ENCODE data around the gene SPAG17. TPM values are rescaled to one million over a fixed set of nuclear protein-coding genes. Genes with fewer than 3 reads are reported as not detected.

Gene SPAG17
- total RNA-seq, 1 experiment from 2014 or later, result not detected

DNA sequence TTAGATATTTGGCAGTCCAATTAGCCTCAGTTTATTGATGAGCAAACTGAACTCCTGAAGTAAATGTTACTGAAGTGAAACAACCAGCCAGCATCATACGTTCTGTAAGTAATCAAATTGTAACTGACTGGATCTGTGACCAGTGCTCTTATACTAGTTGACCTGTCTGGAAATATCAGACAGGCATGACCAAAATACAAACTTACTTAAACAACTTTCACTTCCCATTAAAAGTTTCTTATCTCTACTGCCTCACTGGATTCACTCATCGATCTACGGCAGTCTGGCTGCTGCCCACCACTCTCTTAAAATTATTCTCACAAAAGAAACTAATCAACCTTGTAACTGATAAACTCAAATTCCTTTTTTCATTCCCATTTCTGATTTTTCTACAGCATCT is 199.1 kb downstream of the SPAG17 start:
- intact Hi-C loops (cut with micrococcal nuclease), result no loop called here
- no peak for DNase-seq
- peaks cover 62% of the 10 kb centered on the region for H3K27me3 ChIP-seq (ENCODE audit: low read length)
- ChIA-PET POLR2A (ENCODE audit: unreplicated experiment) (no interaction called here), CTCF (no interaction called here)
- no peak overlapping the region for H3K9ac ChIP-seq (ENCODE audit: low read length)
- no TSS peak for BruUV-seq (replicated peaks)
- no peaks in the 10 kb centered on the region for H4K20me1 ChIP-seq (ENCODE audit: low read length)
- no peak for TF ChIP-seq EZH2phosphoT487 (IDR thresholded peaks at IDR 0.05; ENCODE audit: borderline replicate concordance, low read length)
- TF ChIP-seq EZH2 (IDR thresholded peaks at IDR 0.05; ENCODE audit: low read length, unreplicated experiment), result no peak
- TF ChIP-seq, protein P1, sequence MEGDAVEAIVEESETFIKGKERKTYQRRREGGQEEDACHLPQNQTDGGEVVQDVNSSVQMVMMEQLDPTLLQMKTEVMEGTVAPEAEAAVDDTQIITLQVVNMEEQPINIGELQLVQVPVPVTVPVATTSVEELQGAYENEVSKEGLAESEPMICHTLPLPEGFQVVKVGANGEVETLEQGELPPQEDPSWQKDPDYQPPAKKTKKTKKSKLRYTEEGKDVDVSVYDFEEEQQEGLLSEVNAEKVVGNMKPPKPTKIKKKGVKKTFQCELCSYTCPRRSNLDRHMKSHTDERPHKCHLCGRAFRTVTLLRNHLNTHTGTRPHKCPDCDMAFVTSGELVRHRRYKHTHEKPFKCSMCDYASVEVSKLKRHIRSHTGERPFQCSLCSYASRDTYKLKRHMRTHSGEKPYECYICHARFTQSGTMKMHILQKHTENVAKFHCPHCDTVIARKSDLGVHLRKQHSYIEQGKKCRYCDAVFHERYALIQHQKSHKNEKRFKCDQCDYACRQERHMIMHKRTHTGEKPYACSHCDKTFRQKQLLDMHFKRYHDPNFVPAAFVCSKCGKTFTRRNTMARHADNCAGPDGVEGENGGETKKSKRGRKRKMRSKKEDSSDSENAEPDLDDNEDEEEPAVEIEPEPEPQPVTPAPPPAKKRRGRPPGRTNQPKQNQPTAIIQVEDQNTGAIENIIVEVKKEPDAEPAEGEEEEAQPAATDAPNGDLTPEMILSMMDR (conservative IDR thresholded peaks at IDR 0.05; ENCODE audit: low read depth, low read length), result no peak
- no peak overlapping the region for H3K4me2 ChIP-seq (ENCODE audit: low read length)
- no peaks in the 10 kb centered on the region for H3K4me1 ChIP-seq (ENCODE audit: insufficient read depth, low read length)
- H2AFZ ChIP-seq (ENCODE audit: low read length), result no peak overlapping the region
- H3K4me3 ChIP-seq (ENCODE audit: low read length), result no peak overlapping the region
- H3K27ac ChIP-seq (ENCODE audit: low read length), result no peak overlapping the region
- no peaks in the 10 kb centered on the region for H3K79me2 ChIP-seq (ENCODE audit: low read length)
- H3F3A ChIP-seq (ENCODE audit: low read length, unreplicated experiment), result no peaks in the 10 kb centered on the region
- no peak for ATAC-seq
- no peaks in the 10 kb centered on the region for H3K9me2 ChIP-seq (replicated peaks; ENCODE audit: low read length)
- no peaks in the 10 kb centered on the region for H3K9me3 ChIP-seq (ENCODE audit: low read length)
- H3K36me3 ChIP-seq (ENCODE audit: low read depth, low read length), result no peaks in the 10 kb centered on the region

DNA sequence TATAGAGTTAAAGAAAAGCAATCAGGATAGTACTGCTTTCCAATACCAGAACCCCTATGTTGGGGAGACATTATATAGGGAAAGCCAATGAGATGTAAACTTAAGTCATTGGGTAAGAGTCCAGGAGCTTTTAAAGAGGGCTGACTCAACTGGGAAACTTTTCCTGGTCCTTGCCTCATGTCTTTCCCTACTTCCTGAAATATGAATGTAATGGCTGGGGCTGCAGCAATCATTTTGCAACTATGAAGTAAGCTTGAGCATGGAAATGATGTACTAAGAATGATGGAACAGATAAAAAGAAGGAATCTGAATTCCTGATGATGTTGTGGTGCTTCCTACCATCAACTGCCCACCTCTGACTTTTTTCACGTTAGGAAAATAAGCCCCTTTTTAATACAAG is 199.8 kb downstream of the SPAG17 start:
- no peaks in the 10 kb centered on the region for H3K79me2 ChIP-seq (ENCODE audit: low read length)
- intact Hi-C loops (cut with micrococcal nuclease), result no loop called here
- no peak for ATAC-seq
- no peak overlapping the region for H3K27ac ChIP-seq (ENCODE audit: low read length)
- H3F3A ChIP-seq (ENCODE audit: low read length, unreplicated experiment), result no peaks in the 10 kb centered on the region
- no peak overlapping the region for H3K4me3 ChIP-seq (ENCODE audit: low read length)
- DNase-seq, result no peak
- no peaks in the 10 kb centered on the region for H3K9me2 ChIP-seq (replicated peaks; ENCODE audit: low read length)
- no peaks in the 10 kb centered on the region for H4K20me1 ChIP-seq (ENCODE audit: low read length)
- H3K9ac ChIP-seq (ENCODE audit: low read length), result no peak overlapping the region
- no peaks in the 10 kb centered on the region for H3K4me1 ChIP-seq (ENCODE audit: insufficient read depth, low read length)
- no peak overlapping the region for H3K4me2 ChIP-seq (ENCODE audit: low read length)
- ChIA-PET CTCF (no interaction called here), POLR2A (ENCODE audit: unreplicated experiment) (no interaction called here)
- H3K27me3 ChIP-seq (ENCODE audit: low read length), result peaks cover 65% of the 10 kb centered on the region
- TF ChIP-seq, protein P1 (conservative IDR thresholded peaks at IDR 0.05; ENCODE audit: low read depth, low read length), result no peak
- no peak for TF ChIP-seq EZH2phosphoT487 (IDR thresholded peaks at IDR 0.05; ENCODE audit: borderline replicate concordance, low read length)
- TF ChIP-seq EZH2 (IDR thresholded peaks at IDR 0.05; ENCODE audit: low read length, unreplicated experiment), result no peak
- H3K9me3 ChIP-seq (ENCODE audit: low read length), result no peaks in the 10 kb centered on the region
- BruUV-seq (replicated peaks), result no TSS peak
- H2AFZ ChIP-seq (ENCODE audit: low read length), result no peak overlapping the region
- H3K36me3 ChIP-seq (ENCODE audit: low read depth, low read length), result no peaks in the 10 kb centered on the region

DNA sequence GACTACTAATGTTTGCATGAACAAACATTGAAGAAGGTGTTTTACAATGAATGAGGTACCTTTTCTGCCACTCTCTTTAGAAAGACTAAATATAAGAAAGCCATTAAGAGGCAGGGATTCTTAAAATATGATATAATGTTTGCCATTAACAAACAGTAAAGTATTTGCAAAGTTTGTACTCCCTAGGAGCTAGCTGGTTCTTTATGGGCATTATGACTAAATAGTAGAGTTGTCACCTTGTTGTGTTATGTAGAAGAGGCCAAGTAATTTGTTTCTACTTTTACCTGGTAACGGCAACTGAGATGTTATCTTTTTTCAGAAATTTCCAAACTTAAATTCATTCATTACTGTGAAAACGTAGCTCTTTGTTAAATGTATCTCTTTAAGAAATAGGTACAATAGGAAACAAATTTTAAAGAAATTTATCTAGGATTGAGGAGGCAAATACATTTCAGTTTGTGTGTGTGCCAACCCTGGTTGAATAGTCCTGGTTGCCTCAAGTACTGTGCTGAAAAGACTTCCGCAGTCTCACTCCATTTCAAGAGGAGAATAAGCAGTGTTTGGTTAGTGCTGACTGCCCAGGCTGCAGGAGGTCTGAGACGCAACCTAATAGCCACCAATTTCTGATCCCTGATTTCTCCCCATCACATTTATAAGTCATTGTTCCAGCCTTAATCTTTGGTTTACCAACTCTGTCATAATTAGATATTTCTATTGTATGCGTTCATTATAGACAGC is 203.4 kb downstream of the SPAG17 start:
- ATAC-seq (no peak), DNase-seq (no peak)
- Histone ChIP-seq H3K9me3 (ENCODE audit: low read length) (no peaks in the 10 kb centered on the region), H3K9ac (ENCODE audit: low read length) (no peak overlapping the region), H2AFZ (ENCODE audit: low read length) (no peak overlapping the region), H4K20me1 (ENCODE audit: low read length) (no peaks in the 10 kb centered on the region), H3K4me1 (ENCODE audit: insufficient read depth, low read length) (no peaks in the 10 kb centered on the region), H3K27ac (ENCODE audit: low read length) (no peak overlapping the region), H3K9me2 (replicated peaks; ENCODE audit: low read length) (no peaks in the 10 kb centered on the region), H3K36me3 (ENCODE audit: low read depth, low read length) (no peaks in the 10 kb centered on the region), H3K4me3 (ENCODE audit: low read length) (no peak overlapping the region), H3F3A (ENCODE audit: low read length, unreplicated experiment) (no peaks in the 10 kb centered on the region), H3K4me2 (ENCODE audit: low read length) (no peak overlapping the region), H3K27me3 (ENCODE audit: low read length) (peaks cover 79% of the 10 kb centered on the region), H3K79me2 (ENCODE audit: low read length) (no peaks in the 10 kb centered on the region)
- no TSS peak for BruUV-seq (replicated peaks)
- ChIA-PET CTCF (no interaction called here), POLR2A (ENCODE audit: unreplicated experiment) (no interaction called here)
- no peak for TF ChIP-seq EZH2phosphoT487 (IDR thresholded peaks at IDR 0.05; ENCODE audit: borderline replicate concordance, low read length)
- TF ChIP-seq, protein P1 (conservative IDR thresholded peaks at IDR 0.05; ENCODE audit: low read depth, low read length), result no peak
- TF ChIP-seq EZH2 (IDR thresholded peaks at IDR 0.05; ENCODE audit: low read length, unreplicated experiment), result no peak
- intact Hi-C loops (cut with micrococcal nuclease), result no loop called here
